ENCODE measurements around the gene ADSL. TPM values are rescaled to one million over a fixed set of nuclear protein-coding genes. Genes with fewer than 3 reads are reported as not detected.

The ADSL gene
- total RNA-seq, 1 donor from 2014 or later, result 107 TPM

GRCh38 chr22:40421082-40421350 lies 74.7 kb downstream of the ADSL start:
- H3K27ac Mint-ChIP-seq (ENCODE audit: unreplicated experiment), result no peak overlapping the region
- TF ChIP-seq CTCF (IDR thresholded peaks at IDR 0.05; ENCODE audit: unreplicated experiment), result no peak
- H3K4me3 Mint-ChIP-seq (ENCODE audit: unreplicated experiment), result no peak overlapping the region
- DNase-seq (ENCODE audit: low spot score), result no peak
- H3K9me3 Mint-ChIP-seq (ENCODE audit: unreplicated experiment), result no peaks in the 10 kb centered on the region
- peaks cover 11% of the 10 kb centered on the region for H3K4me1 Mint-ChIP-seq (ENCODE audit: unreplicated experiment)
- peaks cover 26% of the 10 kb centered on the region for H3K27me3 Mint-ChIP-seq (ENCODE audit: unreplicated experiment)
- H3K36me3 Mint-ChIP-seq (ENCODE audit: low read depth, unreplicated experiment), result peaks cover 60% of the 10 kb centered on the region

GRCh38 chr22:40421941-40422340 lies 75.6 kb downstream of the ADSL start:
- H3K4me1 Mint-ChIP-seq (ENCODE audit: unreplicated experiment), result peaks cover 12% of the 10 kb centered on the region
- TF ChIP-seq CTCF (IDR thresholded peaks at IDR 0.05; ENCODE audit: unreplicated experiment), result no peak
- no peaks in the 10 kb centered on the region for H3K9me3 Mint-ChIP-seq (ENCODE audit: unreplicated experiment)
- DNase-seq (ENCODE audit: low spot score), result no peak
- peaks cover 20% of the 10 kb centered on the region for H3K27me3 Mint-ChIP-seq (ENCODE audit: unreplicated experiment)
- H3K36me3 Mint-ChIP-seq (ENCODE audit: low read depth, unreplicated experiment), result peaks cover 59% of the 10 kb centered on the region
- peak overlapping the region; percentile 66 for H3K4me3 Mint-ChIP-seq (ENCODE audit: unreplicated experiment)
- H3K27ac Mint-ChIP-seq (ENCODE audit: unreplicated experiment), result peak overlapping the region; percentile 37

- H3K4me3 Mint-ChIP-seq (ENCODE audit: unreplicated experiment), result peak overlapping the region; percentile 66
- no peak for DNase-seq (ENCODE audit: low spot score)
- no peaks in the 10 kb centered on the region for H3K9me3 Mint-ChIP-seq (ENCODE audit: unreplicated experiment)
- H3K4me1 Mint-ChIP-seq (ENCODE audit: unreplicated experiment), result peaks cover 14% of the 10 kb centered on the region
- TF ChIP-seq CTCF (IDR thresholded peaks at IDR 0.05; ENCODE audit: unreplicated experiment), result no peak
- peak overlapping the region; percentile 34 for H3K27ac Mint-ChIP-seq (ENCODE audit: unreplicated experiment)
- peaks cover 20% of the 10 kb centered on the region for H3K27me3 Mint-ChIP-seq (ENCODE audit: unreplicated experiment)
- peaks cover 64% of the 10 kb centered on the region for H3K36me3 Mint-ChIP-seq (ENCODE audit: low read depth, unreplicated experiment)
These were observed 76.4 kb downstream of the ADSL start for GRCh38 chr22:40422558-40423309.

GRCh38 chr22:40423310-40423688 lies 77.0 kb downstream of the ADSL start:
- H3K27ac Mint-ChIP-seq (ENCODE audit: unreplicated experiment), result peak overlapping the region; percentile 22
- no peaks in the 10 kb centered on the region for H3K9me3 Mint-ChIP-seq (ENCODE audit: unreplicated experiment)

More at GRCh38 chr22:40423310-40423688, 77.0 kb downstream of the ADSL start:
- peak overlapping the region; percentile 47 for H3K4me3 Mint-ChIP-seq (ENCODE audit: unreplicated experiment)
- H3K36me3 Mint-ChIP-seq (ENCODE audit: low read depth, unreplicated experiment), result peaks cover 64% of the 10 kb centered on the region
- peaks cover 14% of the 10 kb centered on the region for H3K4me1 Mint-ChIP-seq (ENCODE audit: unreplicated experiment)
- peaks cover 20% of the 10 kb centered on the region for H3K27me3 Mint-ChIP-seq (ENCODE audit: unreplicated experiment)
- TF ChIP-seq CTCF (IDR thresholded peaks at IDR 0.05; ENCODE audit: unreplicated experiment), result no peak
- no peak for DNase-seq (ENCODE audit: low spot score)
